ENCODE measurements around the gene XPNPEP1.

Gene XPNPEP1

DNA sequence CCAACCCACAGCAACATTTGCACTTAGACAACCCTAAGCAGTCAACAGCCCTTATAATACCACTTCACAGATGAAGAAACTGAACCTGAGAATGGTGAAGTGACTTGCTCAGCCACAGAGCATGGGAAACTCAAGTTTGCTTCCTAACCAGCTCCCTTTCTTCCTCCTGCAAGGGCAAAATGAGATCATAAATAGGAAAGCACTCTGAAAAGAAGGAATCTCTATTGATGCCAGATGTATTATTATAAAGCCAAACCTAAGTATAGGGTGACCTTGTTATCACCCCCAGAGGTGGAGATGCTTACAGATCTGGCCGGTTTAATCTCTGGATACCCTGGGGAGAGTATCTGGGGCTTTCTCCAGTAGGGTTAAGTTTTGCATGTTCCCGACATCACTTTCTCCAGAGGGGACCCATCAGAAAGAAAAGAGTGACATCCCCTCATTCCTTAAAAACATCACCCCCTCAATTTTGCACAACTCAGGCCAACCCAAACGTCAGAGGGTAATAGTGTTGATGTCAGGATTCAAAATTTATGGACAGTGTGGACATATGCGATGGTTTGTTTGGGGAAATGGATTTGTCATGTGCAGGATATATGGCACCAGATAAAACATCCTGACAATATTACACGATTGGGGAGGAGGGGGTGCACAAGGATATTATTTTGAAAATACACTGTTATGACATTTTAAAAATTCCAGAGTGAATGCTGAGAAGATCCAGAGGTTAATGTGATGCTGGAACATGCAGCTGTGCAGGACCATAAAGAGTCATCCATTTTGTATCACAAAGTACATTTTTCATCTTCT lies 24.0 kb upstream of the XPNPEP1 start:
- DNase-seq (ENCODE audit: insufficient read length, low spot score) (no peak), FAIRE-seq (no peak)
- TF ChIP-seq CTCF (IDR thresholded peaks at IDR 0.05; ENCODE audit: insufficient read depth, missing control alignments), result no peak

GRCh38 chr10:109946680-109947079 lies 23.4 kb upstream of the XPNPEP1 start:
- FAIRE-seq, result no peak
- DNase-seq (ENCODE audit: insufficient read length, low spot score), result no peak
- no peak for TF ChIP-seq CTCF (IDR thresholded peaks at IDR 0.05; ENCODE audit: insufficient read depth, missing control alignments)

- FAIRE-seq, result no peak
- TF ChIP-seq CTCF (IDR thresholded peaks at IDR 0.05; ENCODE audit: insufficient read depth, missing control alignments), result no peak
- no peak for DNase-seq (ENCODE audit: insufficient read length, low spot score)
Observed at GRCh38 chr10:109945473-109946177, 22.3 kb upstream of the XPNPEP1 start.

DNA sequence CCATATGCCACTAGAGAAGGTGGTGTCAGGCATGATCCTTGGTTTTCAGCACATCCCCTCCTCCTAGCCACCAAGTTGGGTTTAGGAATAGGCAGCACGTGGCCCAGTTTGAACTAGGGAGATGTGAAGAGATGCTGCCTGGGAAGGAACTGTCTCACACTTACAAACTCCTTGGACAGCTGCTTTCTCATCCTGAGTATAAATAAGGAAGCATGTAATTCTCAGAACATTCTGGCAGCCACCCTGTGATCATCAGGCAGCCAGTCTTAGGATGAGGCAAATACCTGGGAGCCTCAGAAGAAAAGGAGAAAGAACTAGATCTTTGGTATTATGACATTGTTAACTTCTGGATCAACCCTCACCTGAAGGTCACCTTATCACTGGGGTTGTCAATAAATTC lies 21.3 kb upstream of the XPNPEP1 start:
- no peak for FAIRE-seq
- no peak for TF ChIP-seq CTCF (IDR thresholded peaks at IDR 0.05; ENCODE audit: insufficient read depth, missing control alignments)
- DNase-seq (ENCODE audit: insufficient read length, low spot score), result no peak

- no peak for FAIRE-seq
- no peak for DNase-seq (ENCODE audit: insufficient read length, low spot score)
- TF ChIP-seq CTCF (IDR thresholded peaks at IDR 0.05; ENCODE audit: insufficient read depth, missing control alignments), result no peak
Observed at GRCh38 chr10:109941236-109941862, 18.0 kb upstream of the XPNPEP1 start.

GRCh38 chr10:109940553-109940952 lies 17.2 kb upstream of the XPNPEP1 start:
- FAIRE-seq (no peak), DNase-seq (ENCODE audit: insufficient read length, low spot score) (no peak)
- no peak for TF ChIP-seq CTCF (IDR thresholded peaks at IDR 0.05; ENCODE audit: insufficient read depth, missing control alignments)
